HepG2 (cell line): ENCODE results near the gene EXOC6B. TPM values are rescaled to one million over a fixed set of nuclear protein-coding genes. Genes with fewer than 3 reads are reported as not detected.

Experiments
- ATAC-seq: fragments of 200-7000 bp; cut with Tn5 transposase; 3 replicates; pipeline ENCODE4 v1.9.1; 2020; ENCODE audit warnings: mild to moderate bottlenecking, moderate library complexity
- BruUV-seq: library from RNA; stranded (reverse); fragments of 400-500 nt; replicated peaks from 2 replicates; lab custom pipeline; 2021; lab: Mats Ljungman, UMichigan
- CTCF ChIA-PET: fragments of 300-600 bp; formaldehyde crosslinking; extraction: SDS; loops from one replicate; lab custom pipeline; 2021; ENCODE audit warnings: low total read pairs, inconsistent platforms, low intra/inter-chr PET ratio; lab: Yijun Ruan, JAX
- POLR2A ChIA-PET: fragments of 350-600 bp; sonication (Branson Sonifier 250); formaldehyde crosslinking; loops from one replicate; lab custom pipeline; 2020; ENCODE audit warnings: antibody characterized with exemption, inconsistent platforms; lab: Yijun Ruan, JAX
- DNase-seq: peaks from one replicate; pipeline ENCODE4 v3.0.0-alpha.2; 2015; ENCODE audit warnings: low spot score
- FAIRE-seq: peaks from 3 replicates; lab custom pipeline; 2011; peaks lifted over from hg19 to GRCh38; lab: Jason Lieb, UNC
- H2AFZ ChIP-seq: one replicate; pipeline ENCODE4 v1.6.1; 2011; ENCODE audit warnings: low read length, inconsistent platforms
- H3K27ac ChIP-seq: fragments of 300-600 bp; 3 replicates; pipeline ENCODE4 v1.8.0; 2011; ENCODE audit warnings: mixed run types, mild to moderate bottlenecking, mixed read lengths, low read length, inconsistent platforms; ENCODE audit not compliant: insufficient read depth; ENCODE audit errors: extremely low read length
- H3K27me3 ChIP-seq, 2 experiments: fragments of 200-600 bp in 1 of 2; 2 replicates in 1 of 2; 3 replicates in 1 of 2; pipeline versions ENCODE4 v1.6.0 to v1.8.0; 2011; ENCODE audit warnings: low read length in 2 of 2, mild to moderate bottlenecking in 2 of 2, moderate library complexity in 2 of 2, inconsistent platforms in 1 of 2; ENCODE audit not compliant: insufficient read depth in 2 of 2, control insufficient read depth in 1 of 2
- H3K36me3 ChIP-seq, 2 experiments: fragments of 200-600 bp in 1 of 2; replicated peaks in 1 of 2; 2 replicates in 1 of 2; 3 replicates in 1 of 2; pipeline versions ENCODE4 v1.5.1 to v1.8.0; 2011; ENCODE audit warnings: low read length in 2 of 2, inconsistent platforms in 1 of 2; ENCODE audit not compliant: insufficient read depth in 2 of 2, control insufficient read depth in 1 of 2
- H3K4me1 ChIP-seq: 2 replicates; pipeline ENCODE4 v1.5.1; 2012; ENCODE audit warnings: low read length, inconsistent platforms; ENCODE audit not compliant: insufficient read depth
- H3K4me2 ChIP-seq: 2 replicates; pipeline ENCODE4 v1.6.0; 2011; ENCODE audit warnings: low read depth, low read length, inconsistent platforms
- H3K4me3 ChIP-seq, 3 experiments: fragments of 200-600 bp in 1 of 3; sonication (generic), shearing (Covaris generic) in 1 of 3; replicated peaks in 1 of 3; 2 replicates each; pipeline ENCODE4 v1.5.1; 2011 to 2016; ENCODE audit warnings: low read length in 3 of 3, inconsistent platforms in 2 of 3, low read depth in 2 of 3, mild to moderate bottlenecking in 2 of 3, control low read depth in 1 of 3, mixed read lengths in 1 of 3; ENCODE audit not compliant: insufficient read depth in 1 of 3
- H3K79me2 ChIP-seq: one replicate; pipeline ENCODE4 v1.6.1; 2011; ENCODE audit warnings: low read length, inconsistent platforms; ENCODE audit not compliant: insufficient read depth
- H3K9ac ChIP-seq: 2 replicates; pipeline ENCODE4 v1.6.0; 2011; ENCODE audit warnings: mild to moderate bottlenecking, low read depth, low read length, inconsistent platforms; ENCODE audit not compliant: insufficient read depth
- H3K9me3 ChIP-seq: 2 replicates; pipeline ENCODE4 v1.5.1; 2012; ENCODE audit warnings: mild to moderate bottlenecking, low read length
- H4K20me1 ChIP-seq: 2 replicates; pipeline ENCODE4 v1.6.0; 2011; ENCODE audit warnings: inconsistent platforms, mild to moderate bottlenecking, low read length, moderate library complexity; ENCODE audit not compliant: insufficient read depth
- ASH2L ChIP-seq: fragments of 300-600, 200-600 bp; sonication (generic); IDR thresholded peaks from 2 replicates; pipeline ENCODE4 v1.7.0; 2017; ENCODE audit warnings: low read depth, mild to moderate bottlenecking, moderate library complexity, mixed read lengths, low read length; ENCODE audit not compliant: insufficient read length
- BRD4 ChIP-seq: sonication (generic); formaldehyde crosslinking; IDR thresholded peaks from 2 replicates; pipeline ENCODE4 v1.4.0; 2020; ENCODE audit warnings: missing genetic modification reagents
- MLLT10 ChIP-seq: sonication (generic); formaldehyde crosslinking; IDR thresholded peaks from 2 replicates; pipeline ENCODE4 v1.4.0; 2020; ENCODE audit warnings: missing genetic modification reagents
- RCOR2 ChIP-seq: IDR thresholded peaks from 2 replicates; pipeline ENCODE4 v1.6.1; 2016; ENCODE audit warnings: missing biosample characterization, missing genetic modification reagents
- REPIN1 ChIP-seq: sonication (generic); formaldehyde crosslinking; IDR thresholded peaks from 2 replicates; pipeline ENCODE4 v1.8.0; 2022; ENCODE audit warnings: missing genetic modification reagents, low read depth, mild to moderate bottlenecking, borderline replicate concordance
- SIX1 ChIP-seq: sonication (generic); formaldehyde crosslinking; IDR thresholded peaks from 2 replicates; pipeline ENCODE4 v1.4.0; 2020; ENCODE audit warnings: missing genetic modification reagents, borderline replicate concordance
- YY1 ChIP-seq: IDR thresholded peaks from 2 replicates; pipeline ENCODE4 v1.6.1; 2011; ENCODE audit warnings: low read length, low read depth, moderate library complexity, mild to moderate bottlenecking; ENCODE audit not compliant: insufficient read depth, insufficient replicate concordance
- ZNF629 ChIP-seq: sonication (generic); formaldehyde crosslinking; conservative IDR thresholded peaks from 2 replicates; pipeline ENCODE4 v1.5.0; 2020; ENCODE audit warnings: missing genetic modification reagents
- WGBS: methylation state at CpG from one replicate; pipeline ENCODE4 v1.1.6; 2017; ENCODE audit warnings: low lambda C conversion rate; 5-methylcytosine and 5-hydroxymethylcytosine counted together
- in situ Hi-C: cut with HindIII; loops from 2 replicates; pipeline ENCODE4 v1.10.0; 2017; ENCODE audit warnings: low pct_unique_long_range_greater_than_20kb; ENCODE audit not compliant: extremely low pct_ligation_motif_present
- intact Hi-C: fragments of 100-400 bp; cut with micrococcal nuclease; formaldehyde crosslinking; loops from one replicate; pipeline ENCODE4 v1.10.0; 2022; ENCODE audit not compliant: unreplicated experiment
- polyA plus RNA-seq, 8 experiments: library from polyadenylated mRNA; depleted of rRNA in 3 of 8; stranded (reverse) in 7 of 8; unstranded in 1 of 8; fragments of >200 nt; fragmentation: Illumina TruSeq in 4 of 8; extraction: Trizol in 4 of 8; gene quantifications; 2 replicates each; pipeline versions ENCODE4 v1.2.1 to v1.2.3, GENCODE V29; 2011 to 2016; ENCODE audit warnings: low read depth in 4 of 8, missing spikeins in 1 of 8, mixed read lengths in 1 of 8; ENCODE audit not compliant: insufficient read depth in 1 of 8
- total RNA-seq, 5 experiments: library from RNA; depleted of rRNA; stranded (reverse); fragments of >200 nt; fragmentation: Illumina TruSeq; extraction: Trizol; gene quantifications; 2 replicates each; pipeline ENCODE4 v1.2.3, GENCODE V29; 2016; ENCODE audit warnings: low read depth in 1 of 5
- TF ChIP-seq, protein P1 (sequence below): sonication (generic); formaldehyde crosslinking; IDR thresholded peaks from 2 replicates; pipeline ENCODE4 v1.5.0; 2020; ENCODE audit warnings: missing genetic modification reagents
- TF ChIP-seq, protein P2 (sequence below): sonication (generic); formaldehyde crosslinking; IDR thresholded peaks from 2 replicates; pipeline ENCODE4 v1.4.0; 2020; ENCODE audit warnings: missing genetic modification reagents, mild to moderate bottlenecking, borderline replicate concordance
- TF ChIP-seq, protein P3 (sequence below): sonication (generic); formaldehyde crosslinking; conservative IDR thresholded peaks from 2 replicates; pipeline ENCODE4 v1.4.0; 2020; ENCODE audit warnings: missing genetic modification reagents
- TF ChIP-seq, protein P4 (sequence below): sonication (generic); formaldehyde crosslinking; IDR thresholded peaks from 2 replicates; pipeline ENCODE4 v1.8.1; 2022; ENCODE audit warnings: mild to moderate bottlenecking, missing genetic modification reagents

The EXOC6B gene
- total and polyA plus RNA-seq, 2 of the 13 experiments (the other 11 are each of a cell fraction or from before 2014, with no cell fraction given), result 9.1 to 15.9 TPM

DNA sequence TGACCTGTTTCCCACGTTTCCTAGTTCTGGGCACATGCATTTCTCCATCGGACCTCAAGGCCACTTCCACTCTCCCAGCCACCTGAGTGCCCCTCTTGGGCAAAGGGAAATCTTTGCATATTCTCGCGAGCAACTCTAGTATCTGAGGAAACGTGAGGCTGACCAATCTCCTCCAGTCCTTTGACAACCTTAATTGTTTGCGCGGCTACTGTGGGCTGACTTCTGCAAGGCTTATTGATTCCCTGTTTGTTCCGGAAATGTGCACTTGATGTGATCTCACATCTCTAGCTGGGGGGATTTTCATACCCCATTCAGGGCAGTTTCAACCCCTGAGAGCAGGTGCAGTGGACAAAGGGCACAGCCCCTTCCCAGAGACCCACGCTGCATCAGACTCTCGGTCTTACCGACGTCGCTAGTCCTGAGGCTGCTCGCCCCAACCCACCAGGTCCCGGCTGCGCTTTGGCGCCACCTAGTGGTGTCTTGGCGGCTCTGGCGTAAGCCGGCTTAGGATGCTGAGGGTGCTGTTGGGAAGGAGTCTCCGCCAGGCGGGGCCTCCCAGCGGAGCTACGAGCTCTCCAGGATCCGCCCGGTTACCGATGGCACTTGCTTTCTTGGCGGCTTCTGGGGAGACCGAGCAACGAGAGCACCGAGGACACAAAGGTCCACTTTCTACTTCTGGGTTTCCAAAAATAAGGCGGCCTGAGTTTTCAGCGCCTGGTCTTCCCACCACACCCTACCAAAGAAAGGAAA lies 36.6 kb upstream of the EXOC6B start:
- ATAC-seq (peak; percentile 99), DNase-seq (peak; percentile 82), FAIRE-seq (peak; percentile 86)
- Histone ChIP-seq H4K20me1 (no peaks in the 10 kb centered on the region), H3K27ac (no peak overlapping the region), H3K36me3 (no peaks in the 10 kb centered on the region), H3K9me3 (no peaks in the 10 kb centered on the region), H3K4me3 (peak overlapping the region; percentile 31 to 60 (median 51)), H3K79me2 (no peaks in the 10 kb centered on the region), H3K27me3 (peaks cover 0 to 30% of the 10 kb centered on the region in 2 experiments; a peak in 3 of 5 replicates), H3K4me2 (peak overlapping the region; percentile 89), H3K4me1 (peaks cover 12% of the 10 kb centered on the region), H2AFZ (peak overlapping the region; percentile 87), H3K9ac (peak overlapping the region; percentile 4; the same call in 1 of the 2 replicates)
- in situ Hi-C loops, result loop anchor here (5.0 to 25.0 kb wide), 2 partner anchors 90 to 1325 kb away; no protein-coding TSS in a partner anchor
- CTCF ChIA-PET, result interaction anchor here (0.7 to 7.4 kb wide), 4 partner anchors 25 to 91 kb away, joined by 3 to 121 read pairs (median 12); partner anchors contain the start of gene SPR
- intact Hi-C loops, result loop anchor here (1.0 kb wide), 2 partner anchors 46 to 91 kb away; no protein-coding TSS in a partner anchor
- POLR2A ChIA-PET, result interaction anchor here (0.6 to 1.2 kb wide), 4 partner anchors 24 to 84 kb away, joined by 3 to 4 read pairs (median 3); partner anchors contain the start of gene SPR
- WGBS, result 2% methylated on average over 10 of the region's 33 CpGs
- no TSS peak for BruUV-seq
- TF ChIP-seq SIX1 (no peak), ZNF629 (CRISPR knock-in tag) (no peak), ASH2L (peak; percentile 53), MLLT10 (no peak), REPIN1 (CRISPR knock-in tag) (peak; percentile 93), YY1 (peak; percentile 80), BRD4 (CRISPR knock-in tag) (no peak), RCOR2 (no peak)
- TF ChIP-seq, protein P1, sequence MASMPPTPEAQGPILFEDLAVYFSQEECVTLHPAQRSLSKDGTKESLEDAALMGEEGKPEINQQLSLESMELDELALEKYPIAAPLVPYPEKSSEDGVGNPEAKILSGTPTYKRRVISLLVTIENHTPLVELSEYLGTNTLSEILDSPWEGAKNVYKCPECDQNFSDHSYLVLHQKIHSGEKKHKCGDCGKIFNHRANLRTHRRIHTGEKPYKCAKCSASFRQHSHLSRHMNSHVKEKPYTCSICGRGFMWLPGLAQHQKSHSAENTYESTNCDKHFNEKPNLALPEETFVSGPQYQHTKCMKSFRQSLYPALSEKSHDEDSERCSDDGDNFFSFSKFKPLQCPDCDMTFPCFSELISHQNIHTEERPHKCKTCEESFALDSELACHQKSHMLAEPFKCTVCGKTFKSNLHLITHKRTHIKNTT (CRISPR knock-in tag), result no peak
- TF ChIP-seq, protein P2, sequence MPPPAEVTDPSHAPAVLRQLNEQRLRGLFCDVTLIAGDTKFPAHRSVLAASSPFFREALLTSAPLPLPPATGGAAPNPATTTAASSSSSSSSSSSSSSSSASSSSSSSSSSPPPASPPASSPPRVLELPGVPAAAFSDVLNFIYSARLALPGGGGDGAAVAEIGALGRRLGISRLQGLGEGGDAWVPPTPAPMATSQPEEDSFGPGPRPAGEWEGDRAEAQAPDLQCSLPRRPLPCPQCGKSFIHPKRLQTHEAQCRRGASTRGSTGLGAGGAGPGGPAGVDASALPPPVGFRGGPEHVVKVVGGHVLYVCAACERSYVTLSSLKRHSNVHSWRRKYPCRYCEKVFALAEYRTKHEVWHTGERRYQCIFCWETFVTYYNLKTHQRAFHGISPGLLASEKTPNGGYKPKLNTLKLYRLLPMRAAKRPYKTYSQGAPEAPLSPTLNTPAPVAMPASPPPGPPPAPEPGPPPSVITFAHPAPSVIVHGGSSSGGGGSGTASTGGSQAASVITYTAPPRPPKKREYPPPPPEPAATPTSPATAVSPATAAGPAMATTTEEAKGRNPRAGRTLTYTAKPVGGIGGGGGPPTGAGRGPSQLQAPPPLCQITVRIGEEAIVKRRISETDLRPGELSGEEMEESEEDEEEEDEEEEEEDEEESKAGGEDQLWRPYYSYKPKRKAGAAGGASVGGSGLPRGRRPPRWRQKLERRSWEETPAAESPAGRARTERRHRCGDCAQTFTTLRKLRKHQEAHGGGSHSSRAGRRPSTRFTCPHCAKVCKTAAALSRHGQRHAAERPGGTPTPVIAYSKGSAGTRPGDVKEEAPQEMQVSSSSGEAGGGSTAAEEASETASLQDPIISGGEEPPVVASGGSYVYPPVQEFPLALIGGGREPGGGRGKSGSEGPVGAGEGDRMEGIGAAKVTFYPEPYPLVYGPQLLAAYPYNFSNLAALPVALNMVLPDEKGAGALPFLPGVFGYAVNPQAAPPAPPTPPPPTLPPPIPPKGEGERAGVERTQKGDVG (CRISPR knock-in tag), result peak; percentile 74; the same call in 1 of the 2 replicates
- TF ChIP-seq, protein P3, sequence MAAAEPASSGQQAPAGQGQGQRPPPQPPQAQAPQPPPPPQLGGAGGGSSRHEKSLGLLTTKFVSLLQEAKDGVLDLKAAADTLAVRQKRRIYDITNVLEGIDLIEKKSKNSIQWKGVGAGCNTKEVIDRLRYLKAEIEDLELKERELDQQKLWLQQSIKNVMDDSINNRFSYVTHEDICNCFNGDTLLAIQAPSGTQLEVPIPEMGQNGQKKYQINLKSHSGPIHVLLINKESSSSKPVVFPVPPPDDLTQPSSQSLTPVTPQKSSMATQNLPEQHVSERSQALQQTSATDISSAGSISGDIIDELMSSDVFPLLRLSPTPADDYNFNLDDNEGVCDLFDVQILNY, result 0 out of 2 replicates have a peak, but pooled peaks have one; percentile 56
- TF ChIP-seq, protein P4, sequence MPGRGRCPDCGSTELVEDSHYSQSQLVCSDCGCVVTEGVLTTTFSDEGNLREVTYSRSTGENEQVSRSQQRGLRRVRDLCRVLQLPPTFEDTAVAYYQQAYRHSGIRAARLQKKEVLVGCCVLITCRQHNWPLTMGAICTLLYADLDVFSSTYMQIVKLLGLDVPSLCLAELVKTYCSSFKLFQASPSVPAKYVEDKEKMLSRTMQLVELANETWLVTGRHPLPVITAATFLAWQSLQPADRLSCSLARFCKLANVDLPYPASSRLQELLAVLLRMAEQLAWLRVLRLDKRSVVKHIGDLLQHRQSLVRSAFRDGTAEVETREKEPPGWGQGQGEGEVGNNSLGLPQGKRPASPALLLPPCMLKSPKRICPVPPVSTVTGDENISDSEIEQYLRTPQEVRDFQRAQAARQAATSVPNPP (CRISPR knock-in tag), result no peak; the same call in 1 of the 2 replicates
